KMS-11 (cell line): ENCODE results near the gene TNFRSF11A.

Source experiments
- H2AFZ ChIP-seq: fragments of 200-600 bp; sonication (generic); 2 replicates; pipeline ENCODE4 v1.6.1; 2016; ENCODE audit warnings: antibody characterized with exemption, mixed run types, low read depth
- H3K27ac ChIP-seq: fragments of 200-600 bp; sonication (generic); 2 replicates; pipeline ENCODE4 v1.6.1; 2016; ENCODE audit warnings: mild to moderate bottlenecking, mixed run types
- H3K27me3 ChIP-seq: fragments of 200-600 bp; sonication (generic); 2 replicates; pipeline ENCODE4 v1.6.1; 2017; ENCODE audit warnings: mild to moderate bottlenecking, low read depth, mixed run types, moderate library complexity; ENCODE audit not compliant: insufficient read depth
- H3K36me3 ChIP-seq: fragments of 200-600 bp; sonication (generic); 2 replicates; pipeline ENCODE4 v1.6.1; 2017; ENCODE audit warnings: mild to moderate bottlenecking, mixed run types; ENCODE audit not compliant: insufficient read depth
- H3K4me1 ChIP-seq: fragments of 200-600 bp; sonication (generic); 2 replicates; pipeline ENCODE4 v1.6.1; 2016; ENCODE audit warnings: mild to moderate bottlenecking, low read depth, mixed run types; ENCODE audit not compliant: poor library complexity, severe bottlenecking
- H3K4me2 ChIP-seq: fragments of 200-600 bp; sonication (generic); 2 replicates; pipeline ENCODE4 v1.7.0; 2016; ENCODE audit warnings: mild to moderate bottlenecking, mixed run types
- H3K4me3 ChIP-seq: fragments of 200-600 bp; sonication (generic); IDR thresholded peaks from 2 replicates; pipeline ENCODE4 v1.6.1; 2017; ENCODE audit warnings: low read depth, low read length, mixed read lengths; ENCODE audit not compliant: insufficient read depth
- H3K79me2 ChIP-seq: fragments of 200-600 bp; sonication (generic); 2 replicates; pipeline ENCODE4 v1.6.1; 2016; ENCODE audit warnings: low read depth, mixed run types; ENCODE audit not compliant: insufficient read depth
- H3K9ac ChIP-seq: fragments of 200-600 bp; sonication (generic); 2 replicates; pipeline ENCODE4 v1.6.1; 2016; ENCODE audit warnings: mild to moderate bottlenecking, mixed run types
- H4K20me1 ChIP-seq: fragments of 200-600 bp; sonication (generic); 2 replicates; pipeline ENCODE4 v1.6.1; 2016; ENCODE audit warnings: mild to moderate bottlenecking, mixed run types; ENCODE audit not compliant: insufficient read depth
- TF ChIP-seq, protein P1 (sequence below): fragments of 200-600 bp; sonication (generic); conservative IDR thresholded peaks from 2 replicates; pipeline ENCODE4 v1.6.1; 2017; ENCODE audit warnings: low read depth, mild to moderate bottlenecking, antibody characterized with exemption, low read length, moderate library complexity, mixed read lengths

The TNFRSF11A gene

GRCh38 chr18:62346333-62347088 is 21.4 kb downstream of the TNFRSF11A start:
- H4K20me1 ChIP-seq, result no peaks in the 10 kb centered on the region
- H3K27me3 ChIP-seq, result no peaks in the 10 kb centered on the region
- H3K9ac ChIP-seq, result no peak overlapping the region
- TF ChIP-seq, protein P1, sequence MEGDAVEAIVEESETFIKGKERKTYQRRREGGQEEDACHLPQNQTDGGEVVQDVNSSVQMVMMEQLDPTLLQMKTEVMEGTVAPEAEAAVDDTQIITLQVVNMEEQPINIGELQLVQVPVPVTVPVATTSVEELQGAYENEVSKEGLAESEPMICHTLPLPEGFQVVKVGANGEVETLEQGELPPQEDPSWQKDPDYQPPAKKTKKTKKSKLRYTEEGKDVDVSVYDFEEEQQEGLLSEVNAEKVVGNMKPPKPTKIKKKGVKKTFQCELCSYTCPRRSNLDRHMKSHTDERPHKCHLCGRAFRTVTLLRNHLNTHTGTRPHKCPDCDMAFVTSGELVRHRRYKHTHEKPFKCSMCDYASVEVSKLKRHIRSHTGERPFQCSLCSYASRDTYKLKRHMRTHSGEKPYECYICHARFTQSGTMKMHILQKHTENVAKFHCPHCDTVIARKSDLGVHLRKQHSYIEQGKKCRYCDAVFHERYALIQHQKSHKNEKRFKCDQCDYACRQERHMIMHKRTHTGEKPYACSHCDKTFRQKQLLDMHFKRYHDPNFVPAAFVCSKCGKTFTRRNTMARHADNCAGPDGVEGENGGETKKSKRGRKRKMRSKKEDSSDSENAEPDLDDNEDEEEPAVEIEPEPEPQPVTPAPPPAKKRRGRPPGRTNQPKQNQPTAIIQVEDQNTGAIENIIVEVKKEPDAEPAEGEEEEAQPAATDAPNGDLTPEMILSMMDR, result no peak
- H3K36me3 ChIP-seq, result no peaks in the 10 kb centered on the region
- H2AFZ ChIP-seq, result no peak overlapping the region
- no peak overlapping the region for H3K27ac ChIP-seq
- H3K4me3 ChIP-seq, result no peak overlapping the region
- no peaks in the 10 kb centered on the region for H3K79me2 ChIP-seq
- H3K4me1 ChIP-seq, result peaks cover 15% of the 10 kb centered on the region
- H3K4me2 ChIP-seq, result no peak overlapping the region

DNA sequence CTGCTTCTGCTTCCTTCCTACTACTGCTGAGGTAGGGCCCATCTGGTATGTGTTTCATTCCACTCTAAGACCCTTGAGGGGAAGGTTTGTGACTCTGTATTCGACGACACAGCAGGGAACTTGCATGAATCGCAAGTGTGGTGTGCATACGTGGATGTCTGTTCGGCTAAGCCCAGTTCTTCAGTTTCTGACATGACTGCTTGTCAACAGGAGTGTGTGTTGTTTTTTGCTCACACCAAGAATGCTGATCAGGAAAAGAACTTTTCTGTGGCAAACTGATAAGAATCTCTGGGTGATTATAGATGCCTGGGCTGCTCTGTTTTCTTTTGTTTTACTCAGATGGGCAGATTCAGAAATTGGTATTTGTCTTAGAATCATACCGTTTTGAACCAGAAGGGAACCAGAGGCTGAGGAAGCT is 22.0 kb downstream of the TNFRSF11A start:
- Histone ChIP-seq H4K20me1 (no peaks in the 10 kb centered on the region), H3K4me3 (no peak overlapping the region), H3K4me2 (no peak overlapping the region), H3K9ac (no peak overlapping the region), H3K79me2 (no peaks in the 10 kb centered on the region), H2AFZ (no peak overlapping the region), H3K27me3 (no peaks in the 10 kb centered on the region), H3K27ac (no peak overlapping the region), H3K4me1 (peaks cover 15% of the 10 kb centered on the region), H3K36me3 (no peaks in the 10 kb centered on the region)
- TF ChIP-seq, protein P1, result no peak

- H3K27me3 ChIP-seq, result no peaks in the 10 kb centered on the region
These were observed 23.4 kb downstream of the TNFRSF11A start for GRCh38 chr18:62348474-62348873.

DNA sequence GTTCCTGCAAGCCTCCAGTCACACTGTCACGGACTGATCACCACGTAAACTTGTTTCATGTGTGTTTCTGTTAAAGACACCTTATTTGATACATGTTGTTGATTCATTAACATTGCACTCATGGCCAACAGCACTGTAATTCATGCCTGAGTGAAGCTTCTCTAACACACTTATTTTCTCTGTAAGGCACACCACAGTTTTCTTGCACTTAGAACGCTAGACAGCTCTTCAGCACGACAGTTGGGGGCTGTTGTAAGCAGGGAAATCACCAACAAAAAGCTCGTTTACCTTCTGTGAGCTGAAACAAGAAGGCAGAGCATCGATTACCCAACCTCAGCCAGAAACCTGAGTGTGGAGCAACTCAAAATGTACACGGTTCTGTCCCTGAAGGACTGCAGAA is 28.1 kb downstream of the TNFRSF11A start:
- Histone ChIP-seq H3K36me3 (no peaks in the 10 kb centered on the region), H3K9ac (no peak overlapping the region), H4K20me1 (no peaks in the 10 kb centered on the region), H3K4me3 (no peak overlapping the region), H3K79me2 (no peaks in the 10 kb centered on the region), H3K27me3 (no peaks in the 10 kb centered on the region), H3K27ac (no peak overlapping the region), H3K4me2 (no peak overlapping the region), H2AFZ (no peak overlapping the region), H3K4me1 (peaks cover 10% of the 10 kb centered on the region)
- TF ChIP-seq, protein P1, result no peak

More at GRCh38 chr18:62348474-62348873, 23.4 kb downstream of the TNFRSF11A start:
- TF ChIP-seq, protein P1, result no peak
- H2AFZ ChIP-seq, result no peak overlapping the region
- no peaks in the 10 kb centered on the region for H4K20me1 ChIP-seq
- H3K4me2 ChIP-seq, result no peak overlapping the region
- H3K79me2 ChIP-seq, result no peaks in the 10 kb centered on the region
- H3K9ac ChIP-seq, result no peak overlapping the region
- no peaks in the 10 kb centered on the region for H3K36me3 ChIP-seq
- no peak overlapping the region for H3K27ac ChIP-seq
- no peak overlapping the region for H3K4me3 ChIP-seq
- peaks cover 12% of the 10 kb centered on the region for H3K4me1 ChIP-seq
